Pons (tissue), 1 donor: ENCODE measurements around the gene CHRD.
"Not testable (repeated sequence)": the region's sequence is repeated elsewhere in the genome, so short reads cannot be mapped to it uniquely, and the experiment has no call there.

Source experiments
- DNase-seq: peaks from one replicate; pipeline ENCODE4 v3.0.0-alpha.2; 2016; ENCODE audit warnings: low spot score

The CHRD gene

GRCh38 chr3:184417619-184418327, 37.9 kb downstream of the CHRD start:
- peak; percentile 53 for DNase-seq

- no peak for DNase-seq
Measured at GRCh38 chr3:184419171-184419570, 39.3 kb downstream of the CHRD start.

- no peak for DNase-seq
Measured at GRCh38 chr3:184423561-184423960, 43.7 kb downstream of the CHRD start.

GRCh38 chr3:184426691-184427141, 46.9 kb downstream of the CHRD start:
- DNase-seq, result no peak

GRCh38 chr3:184428561-184429175, 48.8 kb downstream of the CHRD start:
- DNase-seq, result peak; percentile 57

GRCh38 chr3:184429786-184430185, 49.9 kb downstream of the CHRD start:
- DNase-seq, result no peak

GRCh38 chr3:184430940-184431339, 51.1 kb downstream of the CHRD start:
- DNase-seq, result no peak

GRCh38 chr3:184433178-184433577, 53.3 kb downstream of the CHRD start:
- DNase-seq, result not testable (repeated sequence)

- DNase-seq, result no peak
Measured at GRCh38 chr3:184439096-184439495, 59.2 kb downstream of the CHRD start.
